GM12873 (cell line): ENCODE data around the gene SPG7.
A peak's percentile ranks its signal among the peaks of the same experiment; 100 is the strongest.

Experiments
- TF ChIP-seq, protein P1 (sequence below): IDR thresholded peaks from 2 replicates; pipeline ENCODE4 v1.5.1; 2012; ENCODE audit warnings: low read depth, mild to moderate bottlenecking, moderate library complexity, low read length, control low read depth; ENCODE audit not compliant: insufficient read depth; ENCODE audit errors: missing control alignments

SPG7 gene

DNA sequence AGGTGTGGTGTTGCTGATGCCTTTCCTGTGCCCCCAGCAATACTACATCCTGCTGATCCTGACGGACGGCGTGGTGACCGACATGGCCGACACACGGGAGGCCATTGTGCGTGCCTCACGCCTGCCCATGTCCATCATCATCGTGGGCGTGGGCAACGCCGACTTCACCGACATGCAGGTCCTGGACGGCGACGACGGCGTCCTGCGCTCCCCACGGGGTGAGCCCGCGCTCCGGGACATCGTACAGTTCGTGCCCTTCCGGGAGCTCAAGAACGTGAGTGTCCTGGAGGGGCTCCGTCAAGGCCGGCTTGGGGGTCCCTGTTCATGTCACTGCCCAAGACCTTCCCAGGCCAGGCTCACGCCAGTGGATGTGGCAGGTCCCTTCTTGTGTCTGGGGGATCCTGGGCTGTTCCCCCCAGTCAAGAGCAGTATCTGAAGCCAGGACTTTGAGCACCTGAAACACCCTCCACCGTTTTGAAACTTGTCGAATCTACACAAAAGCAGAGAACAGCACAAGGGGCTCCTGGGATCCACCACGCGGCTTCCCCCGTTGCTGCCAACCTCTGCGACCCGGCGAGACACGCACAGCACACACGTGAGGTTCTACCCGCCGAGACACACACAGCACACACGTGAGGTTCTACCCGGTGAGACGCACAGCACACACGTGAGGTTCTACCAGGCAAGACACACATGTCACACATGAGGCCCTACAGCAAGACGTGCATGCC is 87.3 kb downstream of the SPG7 start:
- TF ChIP-seq, protein P1, sequence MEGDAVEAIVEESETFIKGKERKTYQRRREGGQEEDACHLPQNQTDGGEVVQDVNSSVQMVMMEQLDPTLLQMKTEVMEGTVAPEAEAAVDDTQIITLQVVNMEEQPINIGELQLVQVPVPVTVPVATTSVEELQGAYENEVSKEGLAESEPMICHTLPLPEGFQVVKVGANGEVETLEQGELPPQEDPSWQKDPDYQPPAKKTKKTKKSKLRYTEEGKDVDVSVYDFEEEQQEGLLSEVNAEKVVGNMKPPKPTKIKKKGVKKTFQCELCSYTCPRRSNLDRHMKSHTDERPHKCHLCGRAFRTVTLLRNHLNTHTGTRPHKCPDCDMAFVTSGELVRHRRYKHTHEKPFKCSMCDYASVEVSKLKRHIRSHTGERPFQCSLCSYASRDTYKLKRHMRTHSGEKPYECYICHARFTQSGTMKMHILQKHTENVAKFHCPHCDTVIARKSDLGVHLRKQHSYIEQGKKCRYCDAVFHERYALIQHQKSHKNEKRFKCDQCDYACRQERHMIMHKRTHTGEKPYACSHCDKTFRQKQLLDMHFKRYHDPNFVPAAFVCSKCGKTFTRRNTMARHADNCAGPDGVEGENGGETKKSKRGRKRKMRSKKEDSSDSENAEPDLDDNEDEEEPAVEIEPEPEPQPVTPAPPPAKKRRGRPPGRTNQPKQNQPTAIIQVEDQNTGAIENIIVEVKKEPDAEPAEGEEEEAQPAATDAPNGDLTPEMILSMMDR = no peak

DNA sequence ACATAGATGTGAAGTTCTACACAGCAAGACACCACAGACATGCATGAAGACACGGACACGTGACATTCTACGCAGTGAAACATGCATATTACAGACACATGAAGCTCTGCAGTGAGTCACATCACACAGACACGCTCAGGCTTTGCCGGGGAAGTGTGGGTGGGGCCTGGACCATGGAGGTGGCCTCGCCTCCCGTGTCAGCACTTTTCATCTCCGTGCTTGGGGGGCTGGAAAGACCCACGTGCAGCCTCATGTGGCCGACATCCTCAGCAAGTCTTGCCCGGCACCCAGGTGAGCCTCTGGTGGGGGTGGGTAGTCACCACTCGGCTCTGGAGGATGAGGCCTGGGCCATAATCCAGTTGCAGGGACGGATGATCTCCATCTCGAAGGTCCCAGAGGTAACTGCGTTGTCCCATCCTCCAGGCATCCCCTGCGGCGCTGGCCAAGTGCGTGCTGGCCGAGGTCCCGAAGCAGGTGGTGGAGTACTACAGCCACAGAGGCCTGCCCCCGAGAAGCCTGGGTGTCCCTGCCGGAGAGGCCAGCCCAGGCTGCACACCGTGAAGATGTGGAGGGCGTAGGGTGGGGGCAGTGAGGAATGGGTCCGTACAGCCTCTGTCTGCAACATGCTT is 88.0 kb downstream of the SPG7 start:
- TF ChIP-seq, protein P1 = no peak

DNA sequence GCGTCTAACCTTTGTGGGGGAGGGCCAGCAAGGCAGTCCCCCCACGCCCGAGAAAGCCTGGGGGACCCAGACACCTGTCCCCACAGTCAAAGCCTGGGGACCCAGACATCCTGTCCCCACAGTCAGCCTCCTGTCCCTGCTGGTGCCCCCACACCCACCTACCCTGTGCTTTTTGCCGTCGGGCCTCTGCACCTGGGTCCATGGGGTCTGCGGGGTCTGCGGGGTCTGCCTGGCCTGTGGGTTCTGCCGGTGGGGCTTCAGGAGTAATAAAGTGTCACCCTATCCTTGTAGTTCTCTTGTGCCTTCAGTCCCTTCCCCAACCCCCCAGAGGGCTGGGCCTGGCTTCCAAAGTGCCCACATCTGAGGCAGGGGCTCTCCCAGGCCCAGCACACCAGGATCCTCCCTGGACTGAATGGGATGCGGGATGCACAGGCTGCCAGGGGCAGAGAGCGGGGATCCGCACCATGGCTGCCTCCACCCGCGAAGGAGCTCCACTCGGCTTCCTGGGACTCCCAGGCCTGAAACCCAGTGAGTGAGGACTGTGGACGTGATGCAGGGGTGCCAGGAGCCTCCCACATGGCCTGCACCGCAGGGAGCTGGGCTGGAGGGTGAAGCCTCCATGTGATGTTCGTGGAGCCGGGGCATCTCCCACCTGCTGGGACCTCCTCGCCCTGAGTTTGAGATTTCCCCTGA is 88.9 kb downstream of the SPG7 start:
- TF ChIP-seq, protein P1 = no peak

DNA sequence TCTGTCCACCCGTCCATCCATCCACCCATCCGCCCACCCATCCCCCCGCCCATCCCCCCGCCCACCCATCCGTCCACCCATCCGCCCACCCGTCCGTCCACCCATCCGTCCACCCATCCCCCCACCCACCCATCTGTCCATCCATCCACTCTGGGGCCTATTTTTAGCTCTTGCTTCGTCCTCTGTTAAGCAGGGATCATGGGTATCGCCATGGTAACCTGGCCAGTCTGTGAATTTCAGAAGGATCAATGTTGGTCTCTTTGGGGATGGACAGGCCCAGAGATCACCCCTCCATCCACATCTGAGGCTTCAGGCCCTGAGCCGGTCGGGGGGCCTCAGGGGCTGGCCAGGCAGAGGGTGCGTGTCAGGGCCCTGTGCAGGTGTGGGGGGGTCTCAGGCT is 90.0 kb downstream of the SPG7 start:
- TF ChIP-seq, protein P1 = no peak

DNA sequence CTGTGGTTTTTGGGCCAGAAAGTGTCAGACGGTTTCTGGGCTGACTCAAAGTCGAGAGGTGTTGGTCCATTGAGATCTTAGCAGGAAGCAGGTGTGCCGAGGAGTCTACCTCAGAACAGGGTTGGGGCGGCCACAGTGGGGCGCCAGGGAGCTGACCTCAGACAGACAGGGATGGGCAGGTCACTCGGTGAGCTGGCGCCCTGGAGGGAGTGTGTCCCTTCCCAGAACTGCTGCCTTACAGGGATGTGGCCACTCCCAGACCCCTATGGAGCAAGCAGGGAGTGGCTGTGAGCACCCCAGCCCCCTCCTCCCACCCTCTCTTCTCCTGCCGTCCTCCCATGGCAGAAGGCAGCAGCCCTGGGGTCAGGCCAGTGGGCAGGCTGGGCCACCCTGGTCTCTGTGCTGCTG is 91.3 kb downstream of the SPG7 start:
- TF ChIP-seq, protein P1 = peak; percentile 64

DNA sequence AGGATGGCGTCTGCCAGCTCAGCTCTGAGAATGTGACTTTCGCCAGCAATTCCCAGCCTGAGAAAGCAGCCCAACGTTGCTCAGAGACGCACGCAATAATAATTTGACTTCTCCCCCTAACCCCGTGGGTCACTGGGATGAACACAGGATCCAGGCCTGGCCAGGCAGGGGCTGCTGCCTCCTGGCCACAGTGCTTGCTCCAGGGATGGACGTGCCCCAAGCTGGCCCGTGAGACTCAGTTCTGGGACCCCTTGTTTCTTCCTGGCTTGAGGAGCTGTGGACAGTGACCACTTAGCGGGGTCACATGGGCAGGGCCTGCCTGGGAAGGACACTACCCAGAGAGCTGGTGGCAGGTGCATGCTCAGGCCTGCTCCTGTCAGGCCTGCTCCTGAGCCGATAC is 91.7 kb downstream of the SPG7 start:
- TF ChIP-seq, protein P1 = no peak

DNA sequence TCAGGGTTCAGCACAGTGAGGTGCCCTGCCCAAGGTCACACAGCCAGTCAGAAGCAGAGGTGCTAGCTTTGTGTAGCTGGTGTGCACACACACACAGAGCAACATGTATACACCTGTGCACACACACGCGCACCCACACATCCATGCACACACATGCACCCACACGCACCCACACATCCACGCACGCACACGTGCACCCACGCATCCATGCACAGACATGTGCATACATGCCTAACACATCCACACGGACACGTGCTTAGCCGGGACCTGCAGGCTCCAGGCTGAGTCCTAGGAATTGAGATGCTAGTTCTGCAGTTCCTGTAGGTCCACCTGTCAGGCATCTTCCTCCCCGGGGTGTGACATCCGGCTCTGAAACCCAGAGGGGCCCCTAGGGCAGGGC is 92.2 kb downstream of the SPG7 start:
- TF ChIP-seq, protein P1 = no peak
